ENCODE results near the gene RAD51B.

Gene RAD51B

DNA sequence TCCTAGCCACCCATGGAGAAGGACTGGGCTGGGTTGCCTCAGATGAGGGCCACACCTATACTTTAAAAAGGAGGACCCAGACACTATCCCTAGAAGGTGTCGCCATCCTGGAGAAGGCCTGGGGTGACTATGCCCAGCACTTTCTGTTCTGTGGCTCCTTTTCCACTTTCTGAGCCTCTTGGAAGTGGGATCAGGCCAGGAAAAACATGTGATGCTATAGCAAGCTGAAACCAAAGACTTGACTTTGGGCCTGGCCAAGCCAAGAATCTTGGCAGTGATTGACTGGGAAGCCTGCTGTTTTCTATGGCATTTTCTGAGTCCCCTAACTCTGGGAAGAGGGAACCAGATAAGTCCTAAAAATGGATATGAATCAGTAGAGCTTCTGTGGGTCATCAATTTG lies 641.0 kb downstream of the RAD51B start:
- no peak for TF ChIP-seq POLR2AphosphoS5 (IDR thresholded peaks at IDR 0.05; ENCODE audit: borderline replicate concordance, low read depth, low read length)
- TF ChIP-seq EZH2 (IDR thresholded peaks at IDR 0.05) = no peak
- no peak for TF ChIP-seq FOXP2 (optimal IDR thresholded peaks at IDR 0.05; ENCODE audit: control extremely low read depth, extremely low read length, insufficient read depth)
- Histone ChIP-seq H3K36me3 (ENCODE audit: insufficient read depth, low read length) (no peaks in the 10 kb centered on the region), H3K27ac (no peak overlapping the region)

DNA sequence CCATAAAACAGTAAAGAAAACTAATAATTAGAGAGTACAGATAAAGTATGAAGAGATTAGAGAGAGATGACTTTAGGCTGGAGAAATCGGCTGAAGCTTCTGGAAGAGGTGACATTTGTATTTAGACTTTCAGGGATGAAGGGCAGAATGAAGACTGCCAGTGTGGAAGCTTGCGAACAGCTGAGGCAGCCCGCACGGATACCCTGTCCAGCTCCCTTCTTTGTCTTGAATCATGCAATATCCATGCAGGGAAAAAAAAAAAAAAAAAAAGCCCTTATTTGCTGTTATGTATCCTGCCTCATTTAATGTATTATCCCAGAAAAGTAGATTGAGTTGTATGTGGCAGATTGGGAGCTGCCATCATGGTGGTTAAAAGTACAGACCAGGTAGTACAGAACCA lies 641.5 kb downstream of the RAD51B start:
- DNase-seq (ENCODE audit: low read depth, low spot score) = no peak
- Histone ChIP-seq H3K9ac (ENCODE audit: insufficient read length) (no peak overlapping the region), H3K36me3 (ENCODE audit: insufficient read depth, low read length) (no peaks in the 10 kb centered on the region), H3K27ac (no peak overlapping the region), H3K4me3 (no peak overlapping the region), H3K9me3 (ENCODE audit: low read depth, low read length) (no peaks in the 10 kb centered on the region)
- TF ChIP-seq POLR2AphosphoS5 (IDR thresholded peaks at IDR 0.05; ENCODE audit: borderline replicate concordance, low read depth, low read length) = no peak
- no peak for TF ChIP-seq EZH2 (IDR thresholded peaks at IDR 0.05)
- TF ChIP-seq FOXP2 (optimal IDR thresholded peaks at IDR 0.05; ENCODE audit: control extremely low read depth, extremely low read length, insufficient read depth) = no peak

More for the DNA sequence above, 641.0 kb downstream of the RAD51B start:
- DNase-seq (ENCODE audit: low read depth, low spot score) = no peak
- no peaks in the 10 kb centered on the region for H3K9me3 ChIP-seq (ENCODE audit: low read depth, low read length)
- H3K9ac ChIP-seq (ENCODE audit: insufficient read length) = no peak overlapping the region
- H3K4me3 ChIP-seq = no peak overlapping the region

DNA sequence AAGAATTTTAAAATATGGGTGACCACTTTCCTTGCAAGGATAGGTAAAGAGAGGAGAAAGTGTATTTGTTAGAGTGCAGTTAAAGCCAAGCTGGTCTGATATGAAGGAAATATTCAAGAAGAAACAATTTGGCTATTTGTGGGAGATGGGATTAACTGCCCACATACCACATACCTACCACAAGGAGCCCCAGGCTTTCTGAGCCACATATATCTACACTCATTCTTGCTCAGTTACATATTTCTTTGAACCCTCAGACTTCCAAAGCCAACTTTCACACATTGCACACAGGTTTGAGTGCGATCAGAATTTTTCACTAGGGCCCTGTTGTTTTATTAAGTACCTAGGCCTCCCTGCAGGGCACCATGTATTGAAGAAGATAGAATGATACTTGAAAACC lies 643.1 kb downstream of the RAD51B start:
- TF ChIP-seq FOXP2 (optimal IDR thresholded peaks at IDR 0.05; ENCODE audit: control extremely low read depth, extremely low read length, insufficient read depth) = no peak
- no peak for TF ChIP-seq POLR2AphosphoS5 (IDR thresholded peaks at IDR 0.05; ENCODE audit: borderline replicate concordance, low read depth, low read length)
- TF ChIP-seq EZH2 (IDR thresholded peaks at IDR 0.05) = no peak
- DNase-seq (ENCODE audit: low read depth, low spot score) = no peak

DNA sequence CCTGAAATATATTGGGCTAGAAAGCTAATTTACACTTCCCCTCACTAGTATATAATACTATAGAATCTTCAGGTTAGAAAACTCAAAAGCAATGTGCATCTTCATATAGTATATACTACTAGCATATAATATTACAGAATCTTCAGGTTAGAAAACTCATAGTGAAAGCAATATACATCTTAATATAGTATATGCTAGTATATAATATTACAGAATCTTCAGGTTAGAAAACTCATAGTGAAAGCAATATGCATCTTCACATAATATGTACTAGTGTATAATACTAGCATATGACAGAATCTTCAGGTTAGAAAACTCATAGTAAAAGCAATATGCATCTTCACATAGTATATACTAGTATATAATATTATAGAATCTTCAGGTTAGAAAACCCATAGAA lies 643.7 kb downstream of the RAD51B start:
- H3K27ac ChIP-seq = no peak overlapping the region
- no peak for DNase-seq (ENCODE audit: low read depth, low spot score)
- no peaks in the 10 kb centered on the region for H3K9me3 ChIP-seq (ENCODE audit: low read depth, low read length)
- H3K4me3 ChIP-seq = no peak overlapping the region
- no peaks in the 10 kb centered on the region for H3K36me3 ChIP-seq (ENCODE audit: insufficient read depth, low read length)
- TF ChIP-seq EZH2 (IDR thresholded peaks at IDR 0.05) (no peak), FOXP2 (optimal IDR thresholded peaks at IDR 0.05; ENCODE audit: control extremely low read depth, extremely low read length, insufficient read depth) (no peak), POLR2AphosphoS5 (IDR thresholded peaks at IDR 0.05; ENCODE audit: borderline replicate concordance, low read depth, low read length) (no peak)
- no peak overlapping the region for H3K9ac ChIP-seq (ENCODE audit: insufficient read length)

More for the DNA sequence above, 643.1 kb downstream of the RAD51B start:
- H3K27ac ChIP-seq = no peak overlapping the region
- H3K9me3 ChIP-seq (ENCODE audit: low read depth, low read length) = no peaks in the 10 kb centered on the region
- H3K9ac ChIP-seq (ENCODE audit: insufficient read length) = no peak overlapping the region
- H3K36me3 ChIP-seq (ENCODE audit: insufficient read depth, low read length) = no peaks in the 10 kb centered on the region
- no peak overlapping the region for H3K4me3 ChIP-seq

DNA sequence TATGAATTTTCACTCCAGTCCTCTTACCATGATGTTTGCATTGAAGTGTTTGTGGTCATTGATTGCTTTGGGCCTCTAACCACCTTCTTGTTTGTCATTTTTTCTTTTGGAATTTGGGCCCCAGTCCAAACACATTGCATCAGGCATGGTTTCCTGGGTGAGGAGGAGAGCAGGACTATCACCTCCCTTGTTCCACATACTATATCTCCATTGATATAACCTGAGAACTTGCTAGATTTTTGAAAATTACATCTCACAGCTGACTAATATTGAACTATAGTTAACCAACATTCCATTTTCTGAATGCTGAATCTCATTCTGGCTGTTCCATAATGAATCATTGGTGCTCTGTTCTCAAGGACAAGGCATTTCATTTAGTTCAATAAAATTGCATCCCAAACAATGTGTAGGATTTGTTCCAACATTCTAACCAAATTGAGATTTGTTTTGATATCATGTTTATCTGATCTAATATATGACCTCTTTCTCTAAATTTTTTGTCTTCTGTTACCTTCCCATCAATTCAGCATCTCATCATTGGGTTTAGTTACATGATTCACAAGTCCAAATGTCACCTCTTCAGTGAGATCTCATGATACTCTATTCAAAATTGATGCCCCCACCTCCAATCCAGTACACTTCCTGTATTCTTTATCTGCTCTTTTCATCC lies 644.3 kb downstream of the RAD51B start:
- Histone ChIP-seq H3K9ac (ENCODE audit: insufficient read length) (no peak overlapping the region), H3K27ac (no peak overlapping the region), H3K4me3 (no peak overlapping the region), H3K36me3 (ENCODE audit: insufficient read depth, low read length) (no peaks in the 10 kb centered on the region), H3K9me3 (ENCODE audit: low read depth, low read length) (no peaks in the 10 kb centered on the region)
- no peak for DNase-seq (ENCODE audit: low read depth, low spot score)
- no peak for TF ChIP-seq FOXP2 (optimal IDR thresholded peaks at IDR 0.05; ENCODE audit: control extremely low read depth, extremely low read length, insufficient read depth)
- no peak for TF ChIP-seq POLR2AphosphoS5 (IDR thresholded peaks at IDR 0.05; ENCODE audit: borderline replicate concordance, low read depth, low read length)
- TF ChIP-seq EZH2 (IDR thresholded peaks at IDR 0.05) = no peak

- no peak overlapping the region for H3K9ac ChIP-seq (ENCODE audit: insufficient read length)
- DNase-seq (ENCODE audit: low read depth, low spot score) = no peak
- H3K36me3 ChIP-seq (ENCODE audit: insufficient read depth, low read length) = no peaks in the 10 kb centered on the region
- H3K27ac ChIP-seq = no peak overlapping the region
- TF ChIP-seq FOXP2 (optimal IDR thresholded peaks at IDR 0.05; ENCODE audit: control extremely low read depth, extremely low read length, insufficient read depth) (no peak), EZH2 (IDR thresholded peaks at IDR 0.05) (no peak), POLR2AphosphoS5 (IDR thresholded peaks at IDR 0.05; ENCODE audit: borderline replicate concordance, low read depth, low read length) (no peak)
- H3K9me3 ChIP-seq (ENCODE audit: low read depth, low read length) = no peaks in the 10 kb centered on the region
- no peak overlapping the region for H3K4me3 ChIP-seq
These were observed 645.1 kb downstream of the RAD51B start for GRCh38 chr14:68464711-68465110.

DNA sequence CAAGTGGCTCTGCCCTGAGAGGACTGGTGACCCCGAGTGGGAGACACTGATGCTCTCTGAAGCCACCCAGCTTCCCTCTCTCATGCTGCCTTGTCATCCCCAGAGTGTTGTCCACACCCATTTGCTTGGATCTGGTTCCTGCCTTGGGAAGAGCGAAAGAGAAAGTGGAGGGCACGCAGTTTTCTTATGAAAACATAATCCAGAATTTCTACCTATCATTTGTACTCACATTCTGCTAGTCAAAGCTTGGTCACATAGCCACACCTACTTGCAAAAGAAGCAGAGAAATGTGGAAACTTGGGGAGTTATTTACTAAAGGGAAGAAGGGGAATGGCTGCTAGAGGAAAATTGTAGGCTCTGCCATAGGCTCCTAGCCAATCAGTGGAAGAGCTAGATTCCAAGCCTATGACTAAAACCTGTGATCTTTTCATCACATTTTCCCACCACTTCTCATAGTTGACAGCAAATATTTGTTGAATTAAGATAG lies 647.0 kb downstream of the RAD51B start:
- no peak overlapping the region for H3K9ac ChIP-seq (ENCODE audit: insufficient read length)
- TF ChIP-seq EZH2 (IDR thresholded peaks at IDR 0.05) (no peak), POLR2AphosphoS5 (IDR thresholded peaks at IDR 0.05; ENCODE audit: borderline replicate concordance, low read depth, low read length) (no peak), FOXP2 (optimal IDR thresholded peaks at IDR 0.05; ENCODE audit: control extremely low read depth, extremely low read length, insufficient read depth) (no peak)
- H3K9me3 ChIP-seq (ENCODE audit: low read depth, low read length) = no peaks in the 10 kb centered on the region
- DNase-seq (ENCODE audit: low read depth, low spot score) = no peak
- no peaks in the 10 kb centered on the region for H3K36me3 ChIP-seq (ENCODE audit: insufficient read depth, low read length)
- H3K27ac ChIP-seq = no peak overlapping the region
- no peak overlapping the region for H3K4me3 ChIP-seq

- no peak overlapping the region for H3K4me3 ChIP-seq
- DNase-seq (ENCODE audit: low read depth, low spot score) = no peak
- no peak overlapping the region for H3K9ac ChIP-seq (ENCODE audit: insufficient read length)
- no peak overlapping the region for H3K27ac ChIP-seq
- H3K36me3 ChIP-seq (ENCODE audit: insufficient read depth, low read length) = no peaks in the 10 kb centered on the region
- TF ChIP-seq FOXP2 (optimal IDR thresholded peaks at IDR 0.05; ENCODE audit: control extremely low read depth, extremely low read length, insufficient read depth) (no peak), EZH2 (IDR thresholded peaks at IDR 0.05) (no peak), POLR2AphosphoS5 (IDR thresholded peaks at IDR 0.05; ENCODE audit: borderline replicate concordance, low read depth, low read length) (no peak)
- no peaks in the 10 kb centered on the region for H3K9me3 ChIP-seq (ENCODE audit: low read depth, low read length)
These were observed 647.8 kb downstream of the RAD51B start for GRCh38 chr14:68467425-68467824.
